ENCODE results near the gene PBX3. TPM values are rescaled to one million over a fixed set of nuclear protein-coding genes. Genes with fewer than 3 reads are reported as not detected.

The PBX3 gene
- total and polyA plus RNA-seq, 2 experiments from 2014 or later, result 133 to 134 TPM

GRCh38 chr9:125984461-125984860 is 237.3 kb downstream of the PBX3 start:
- Histone ChIP-seq H3K4me1 (ENCODE audit: low read depth) (no peaks in the 10 kb centered on the region), H3K27ac (no peak overlapping the region), H3K9me3 (ENCODE audit: low read depth) (no peaks in the 10 kb centered on the region), H3K4me3 (no peak overlapping the region), H3K27me3 (no peaks in the 10 kb centered on the region), H3K36me3 (no peaks in the 10 kb centered on the region)
- TF ChIP-seq, protein P1, sequence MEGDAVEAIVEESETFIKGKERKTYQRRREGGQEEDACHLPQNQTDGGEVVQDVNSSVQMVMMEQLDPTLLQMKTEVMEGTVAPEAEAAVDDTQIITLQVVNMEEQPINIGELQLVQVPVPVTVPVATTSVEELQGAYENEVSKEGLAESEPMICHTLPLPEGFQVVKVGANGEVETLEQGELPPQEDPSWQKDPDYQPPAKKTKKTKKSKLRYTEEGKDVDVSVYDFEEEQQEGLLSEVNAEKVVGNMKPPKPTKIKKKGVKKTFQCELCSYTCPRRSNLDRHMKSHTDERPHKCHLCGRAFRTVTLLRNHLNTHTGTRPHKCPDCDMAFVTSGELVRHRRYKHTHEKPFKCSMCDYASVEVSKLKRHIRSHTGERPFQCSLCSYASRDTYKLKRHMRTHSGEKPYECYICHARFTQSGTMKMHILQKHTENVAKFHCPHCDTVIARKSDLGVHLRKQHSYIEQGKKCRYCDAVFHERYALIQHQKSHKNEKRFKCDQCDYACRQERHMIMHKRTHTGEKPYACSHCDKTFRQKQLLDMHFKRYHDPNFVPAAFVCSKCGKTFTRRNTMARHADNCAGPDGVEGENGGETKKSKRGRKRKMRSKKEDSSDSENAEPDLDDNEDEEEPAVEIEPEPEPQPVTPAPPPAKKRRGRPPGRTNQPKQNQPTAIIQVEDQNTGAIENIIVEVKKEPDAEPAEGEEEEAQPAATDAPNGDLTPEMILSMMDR (IDR thresholded peaks at IDR 0.05; ENCODE audit: low read depth, low read length), result no peak
- no peak for DNase-seq (ENCODE audit: low read depth in 1 of 2, low spot score in 1 of 2)

- no peaks in the 10 kb centered on the region for H3K27me3 ChIP-seq
- H3K9me3 ChIP-seq (ENCODE audit: low read depth), result no peaks in the 10 kb centered on the region
- no peak for DNase-seq (ENCODE audit: low read depth in 1 of 2, low spot score in 1 of 2)
- TF ChIP-seq, protein P1 (IDR thresholded peaks at IDR 0.05; ENCODE audit: low read depth, low read length), result no peak
- no peak overlapping the region for H3K27ac ChIP-seq
- H3K36me3 ChIP-seq, result no peaks in the 10 kb centered on the region
- H3K4me1 ChIP-seq (ENCODE audit: low read depth), result no peaks in the 10 kb centered on the region
- H3K4me3 ChIP-seq, result no peak overlapping the region
Measured at GRCh38 chr9:125985142-125985997, 238.2 kb downstream of the PBX3 start.

GRCh38 chr9:125985998-125986655 is 239.0 kb downstream of the PBX3 start:
- no peaks in the 10 kb centered on the region for H3K36me3 ChIP-seq
- H3K4me3 ChIP-seq, result no peak overlapping the region
- no peaks in the 10 kb centered on the region for H3K4me1 ChIP-seq (ENCODE audit: low read depth)
- DNase-seq (ENCODE audit: low read depth in 1 of 2, low spot score in 1 of 2), result no peak
- no peaks in the 10 kb centered on the region for H3K27me3 ChIP-seq
- TF ChIP-seq, protein P1 (IDR thresholded peaks at IDR 0.05; ENCODE audit: low read depth, low read length), result no peak
- no peak overlapping the region for H3K27ac ChIP-seq
- H3K9me3 ChIP-seq (ENCODE audit: low read depth), result no peaks in the 10 kb centered on the region

GRCh38 chr9:125986966-125987365 is 239.8 kb downstream of the PBX3 start:
- no peaks in the 10 kb centered on the region for H3K27me3 ChIP-seq
- DNase-seq (ENCODE audit: low read depth in 1 of 2, low spot score in 1 of 2), result no peak

GRCh38 chr9:125987420-125987819 is 240.2 kb downstream of the PBX3 start:
- no peaks in the 10 kb centered on the region for H3K9me3 ChIP-seq (ENCODE audit: low read depth)
- no peaks in the 10 kb centered on the region for H3K27me3 ChIP-seq
- H3K4me1 ChIP-seq (ENCODE audit: low read depth), result no peaks in the 10 kb centered on the region
- H3K27ac ChIP-seq, result no peak overlapping the region
- DNase-seq (ENCODE audit: low read depth in 1 of 2, low spot score in 1 of 2), result no peak
- H3K36me3 ChIP-seq, result no peaks in the 10 kb centered on the region
- no peak overlapping the region for H3K4me3 ChIP-seq
- TF ChIP-seq, protein P1 (IDR thresholded peaks at IDR 0.05; ENCODE audit: low read depth, low read length), result no peak

More at GRCh38 chr9:125986966-125987365, 239.8 kb downstream of the PBX3 start:
- TF ChIP-seq, protein P1 (IDR thresholded peaks at IDR 0.05; ENCODE audit: low read depth, low read length), result no peak
- Histone ChIP-seq H3K36me3 (no peaks in the 10 kb centered on the region), H3K9me3 (ENCODE audit: low read depth) (no peaks in the 10 kb centered on the region), H3K27ac (no peak overlapping the region), H3K4me3 (no peak overlapping the region), H3K4me1 (ENCODE audit: low read depth) (no peaks in the 10 kb centered on the region)
